Testis (tissue), 3 donors: Measurements from ENCODE around the gene EBF4. TPM values are rescaled to one million over a fixed set of nuclear protein-coding genes. Genes with fewer than 3 reads are reported as not detected.

Experiments used
- DNase-seq: peaks from one replicate; pipeline ENCODE4 v3.0.0-alpha.2; 2019
- H3K27ac ChIP-seq, 2 donors: fragments of 200-600 bp; sonication (generic); one replicate each; pipeline ENCODE4 v1.5.1; 2019
- H3K27me3 ChIP-seq: fragments of 200-600 bp; sonication (generic); one replicate; pipeline ENCODE4 v1.5.1; 2019
- H3K36me3 ChIP-seq: fragments of 200-600 bp; sonication (generic); one replicate; pipeline ENCODE4 v1.5.1; 2017; ENCODE audit warnings: low read depth; ENCODE audit errors: missing control alignments
- H3K4me1 ChIP-seq: fragments of 200-600 bp; sonication (generic); one replicate; pipeline ENCODE4 v1.5.1; 2019
- H3K4me3 ChIP-seq, 2 donors: fragments of 200-600 bp; sonication (generic); one replicate each; pipeline ENCODE4 v1.5.1; 2017 to 2019
- H3K9me3 ChIP-seq: fragments of 200-600 bp; sonication (generic); one replicate; pipeline ENCODE4 v1.5.1; 2017
- CTCF ChIP-seq, 3 experiments: fragments of 450-650 bp in 2 of 3; fragments of 200-600 bp in 1 of 3; sonication (generic) in 1 of 3; IDR thresholded peaks; one replicate each; pipeline ENCODE4 v1.5.1; 2016 to 2019; ENCODE audit warnings: antibody characterized with exemption in 3 of 3, mild to moderate bottlenecking in 2 of 3, moderate library complexity in 1 of 3
- POLR2A ChIP-seq: fragments of 450-650 bp; IDR thresholded peaks from one replicate; pipeline ENCODE4 v1.6.1; 2017; ENCODE audit warnings: antibody characterized with exemption, mild to moderate bottlenecking, moderate library complexity
- WGBS, 2 donors: methylation state at CpG; one replicate each; pipeline ENCODE4 v1.1.5; 2018; 5-methylcytosine and 5-hydroxymethylcytosine counted together
- intact Hi-C: fragments of 100-400 bp; cut with DNase I; formaldehyde crosslinking; loops from one replicate; pipeline ENCODE4 v1.15.1; 2023; ENCODE audit warnings: low total_unique reads
- polyA plus RNA-seq: library from polyadenylated mRNA; stranded (reverse); fragments of 350-450 nt; fragmentation: Illumina TruSeq; extraction: RNeasy Lipid Tissue Mini Kit (QIAGEN cat#74804); gene quantifications from one replicate; pipeline ENCODE4 v1.2.3, GENCODE V29; 2014; ENCODE audit warnings: low read depth, low replicate concordance; ENCODE audit not compliant: insufficient read depth
- total RNA-seq, 2 donors: library from RNA; depleted of rRNA; stranded (reverse); fragments of >200 nt; gene quantifications; one replicate each; pipeline ENCODE4 v1.2.3, GENCODE V29; 2016

EBF4 gene
- total and polyA plus RNA-seq, 3 donors from 2014 or later, result 6.1 to 14.2 (median 7.4) TPM

- no peak for TF ChIP-seq POLR2A
- TF ChIP-seq CTCF (IDR thresholded peaks at IDR 0.05), result no peak
- H3K4me3 ChIP-seq, result no peak overlapping the region
- intact Hi-C loops, result no loop called here
- DNase-seq, result no peak
- no peaks in the 10 kb centered on the region for H3K27me3 ChIP-seq
- H3K36me3 ChIP-seq, result no peaks in the 10 kb centered on the region
- H3K27ac ChIP-seq, result no peak overlapping the region
- H3K9me3 ChIP-seq, result no peaks in the 10 kb centered on the region
- H3K4me1 ChIP-seq, result no peaks in the 10 kb centered on the region
- WGBS, 2 donors, result 85 to 88% methylated on average over 8 of the region's 8 CpGs
Observed at GRCh38 chr20:2703716-2704475, 11.3 kb downstream of the EBF4 start.

- H3K4me1 ChIP-seq, result no peaks in the 10 kb centered on the region
- H3K27me3 ChIP-seq, result no peaks in the 10 kb centered on the region
- WGBS, 2 donors, result 92 to 93% methylated on average over 9 to 14 of the region's 14 CpGs
- H3K36me3 ChIP-seq, result no peaks in the 10 kb centered on the region
- no peak overlapping the region for H3K27ac ChIP-seq
- TF ChIP-seq CTCF (IDR thresholded peaks at IDR 0.05) (no peak), POLR2A (no peak)
- DNase-seq, result no peak
- no peaks in the 10 kb centered on the region for H3K9me3 ChIP-seq
- intact Hi-C loops, result no loop called here
- no peak overlapping the region for H3K4me3 ChIP-seq
Observed at GRCh38 chr20:2705931-2706645, 13.5 kb downstream of the EBF4 start.

- Histone ChIP-seq H3K36me3 (no peaks in the 10 kb centered on the region), H3K27me3 (no peaks in the 10 kb centered on the region), H3K4me1 (no peaks in the 10 kb centered on the region), H3K9me3 (no peaks in the 10 kb centered on the region), H3K4me3 (no peak overlapping the region), H3K27ac (no peak overlapping the region)
- no peak for TF ChIP-seq POLR2A
- no peak for TF ChIP-seq CTCF (IDR thresholded peaks at IDR 0.05)
- intact Hi-C loops, result no loop called here
- DNase-seq, result no peak
- 66 to 82% methylated on average over 6 of the region's 6 CpGs for WGBS, 2 donors
Observed at GRCh38 chr20:2706688-2707352, 14.2 kb downstream of the EBF4 start.

- Histone ChIP-seq H3K4me1 (no peaks in the 10 kb centered on the region), H3K27ac (no peak overlapping the region), H3K36me3 (no peaks in the 10 kb centered on the region), H3K9me3 (no peaks in the 10 kb centered on the region), H3K4me3 (no peak overlapping the region), H3K27me3 (no peaks in the 10 kb centered on the region)
- no peak for DNase-seq
- 85 to 87% methylated on average over 8 to 12 of the region's 12 CpGs for WGBS, 2 donors
- no peak for TF ChIP-seq POLR2A
- TF ChIP-seq CTCF (IDR thresholded peaks at IDR 0.05), result no peak
- intact Hi-C loops, result no loop called here
Observed at GRCh38 chr20:2707353-2708072, 14.9 kb downstream of the EBF4 start.
